GM13977 (cell line): ENCODE data around the gene SHCBP1L.

ENCODE experiments used
- DNase-seq: peaks from one replicate; pipeline ENCODE4 v3.0.0; 2012; ENCODE audit warnings: low spot score
- in situ Hi-C: fragments of 300-500 bp; cut with MboI; formaldehyde crosslinking; loops from one replicate; pipeline ENCODE4 v1.12.0; 2022; ENCODE audit warnings: low sequenced_read_pairs, low pct_unique_long_range_greater_than_20kb, mixed read lengths, inconsistent platforms; ENCODE audit not compliant: unreplicated experiment
- TF ChIP-seq, protein P1 (sequence below): IDR thresholded peaks from 2 replicates; pipeline ENCODE4 v1.5.1; 2012; ENCODE audit warnings: mild to moderate bottlenecking, control low read depth; ENCODE audit not compliant: insufficient read depth; ENCODE audit errors: extremely low read depth, missing control alignments

SHCBP1L gene

DNA sequence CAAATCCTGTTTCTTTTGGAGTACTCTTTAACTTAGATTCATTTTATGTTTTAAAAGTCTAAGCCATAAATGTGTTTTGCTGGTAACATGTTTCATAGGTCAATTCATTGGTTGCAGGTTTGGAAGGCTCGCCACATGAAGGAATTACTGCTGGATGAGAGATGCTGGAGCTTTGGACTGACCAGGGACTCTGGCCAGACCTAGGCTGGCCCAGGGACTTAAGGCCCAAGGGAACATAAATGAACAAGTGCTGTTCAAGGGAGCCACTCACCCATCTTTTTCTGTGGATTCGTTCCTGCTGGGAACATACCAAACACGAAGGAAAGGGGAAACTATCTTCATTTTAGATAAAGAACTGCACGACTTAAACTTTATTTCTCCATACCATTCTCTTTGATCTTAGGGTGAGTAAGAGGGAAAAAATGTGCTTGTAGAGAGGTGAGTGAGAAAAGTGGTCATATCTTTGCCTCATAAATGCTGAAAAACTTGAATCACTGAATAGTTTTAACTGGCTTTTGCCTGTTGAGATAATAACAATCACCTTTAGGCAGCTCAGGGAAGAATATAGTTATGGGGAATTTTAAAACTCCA lies 15.3 kb upstream of the SHCBP1L start:
- in situ Hi-C loops, result loop anchor here (25.0 kb wide), 1 partner anchor 244 kb away; no protein-coding TSS in a partner anchor
- TF ChIP-seq, protein P1, sequence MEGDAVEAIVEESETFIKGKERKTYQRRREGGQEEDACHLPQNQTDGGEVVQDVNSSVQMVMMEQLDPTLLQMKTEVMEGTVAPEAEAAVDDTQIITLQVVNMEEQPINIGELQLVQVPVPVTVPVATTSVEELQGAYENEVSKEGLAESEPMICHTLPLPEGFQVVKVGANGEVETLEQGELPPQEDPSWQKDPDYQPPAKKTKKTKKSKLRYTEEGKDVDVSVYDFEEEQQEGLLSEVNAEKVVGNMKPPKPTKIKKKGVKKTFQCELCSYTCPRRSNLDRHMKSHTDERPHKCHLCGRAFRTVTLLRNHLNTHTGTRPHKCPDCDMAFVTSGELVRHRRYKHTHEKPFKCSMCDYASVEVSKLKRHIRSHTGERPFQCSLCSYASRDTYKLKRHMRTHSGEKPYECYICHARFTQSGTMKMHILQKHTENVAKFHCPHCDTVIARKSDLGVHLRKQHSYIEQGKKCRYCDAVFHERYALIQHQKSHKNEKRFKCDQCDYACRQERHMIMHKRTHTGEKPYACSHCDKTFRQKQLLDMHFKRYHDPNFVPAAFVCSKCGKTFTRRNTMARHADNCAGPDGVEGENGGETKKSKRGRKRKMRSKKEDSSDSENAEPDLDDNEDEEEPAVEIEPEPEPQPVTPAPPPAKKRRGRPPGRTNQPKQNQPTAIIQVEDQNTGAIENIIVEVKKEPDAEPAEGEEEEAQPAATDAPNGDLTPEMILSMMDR, result no peak
- DNase-seq, result no peak

DNA sequence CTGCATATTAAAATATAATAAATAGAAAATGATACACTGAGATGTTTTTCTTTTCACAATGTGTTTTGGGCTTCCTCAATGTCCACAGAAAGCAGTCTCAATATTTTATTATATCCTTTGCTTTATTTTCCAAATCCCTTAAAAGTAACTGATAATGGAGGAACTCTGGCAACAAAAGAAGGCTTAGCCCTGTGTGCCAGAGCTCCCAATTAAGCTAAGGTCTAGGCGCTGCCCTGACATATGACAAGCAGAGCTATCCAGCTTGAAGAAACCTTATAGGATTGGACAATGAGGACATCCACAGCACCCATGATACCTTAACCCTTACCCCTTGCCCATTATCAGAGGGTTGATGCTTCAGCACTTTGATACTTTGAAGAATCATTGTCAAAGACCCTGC lies 12.9 kb upstream of the SHCBP1L start:
- TF ChIP-seq, protein P1, result no peak
- in situ Hi-C loops, result loop anchor here (25.0 kb wide), 1 partner anchor 246 kb away; no protein-coding TSS in a partner anchor
- DNase-seq, result no peak

DNA sequence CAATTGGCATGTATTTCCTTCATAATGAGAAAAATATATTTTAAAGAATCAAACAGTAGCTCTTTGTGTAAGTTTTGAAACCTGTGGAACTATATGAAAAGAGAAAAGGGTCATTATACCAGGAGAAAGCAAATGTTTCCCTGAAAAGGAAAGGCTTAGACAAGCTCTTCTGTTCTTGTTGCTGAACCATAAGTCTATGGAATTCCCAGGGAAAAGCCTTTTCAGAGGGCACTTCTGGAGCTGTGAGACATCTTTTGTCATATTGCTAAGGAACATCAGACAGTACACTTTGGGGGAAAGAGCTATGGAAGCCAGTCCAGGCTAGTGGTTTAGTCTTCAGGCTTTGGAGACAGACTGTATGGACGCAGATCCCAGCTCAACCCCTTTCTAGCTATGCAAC lies 12.1 kb upstream of the SHCBP1L start:
- in situ Hi-C loops, result loop anchor here (25.0 kb wide), 1 partner anchor 247 kb away; no protein-coding TSS in a partner anchor
- no peak for DNase-seq
- TF ChIP-seq, protein P1, result no peak

DNA sequence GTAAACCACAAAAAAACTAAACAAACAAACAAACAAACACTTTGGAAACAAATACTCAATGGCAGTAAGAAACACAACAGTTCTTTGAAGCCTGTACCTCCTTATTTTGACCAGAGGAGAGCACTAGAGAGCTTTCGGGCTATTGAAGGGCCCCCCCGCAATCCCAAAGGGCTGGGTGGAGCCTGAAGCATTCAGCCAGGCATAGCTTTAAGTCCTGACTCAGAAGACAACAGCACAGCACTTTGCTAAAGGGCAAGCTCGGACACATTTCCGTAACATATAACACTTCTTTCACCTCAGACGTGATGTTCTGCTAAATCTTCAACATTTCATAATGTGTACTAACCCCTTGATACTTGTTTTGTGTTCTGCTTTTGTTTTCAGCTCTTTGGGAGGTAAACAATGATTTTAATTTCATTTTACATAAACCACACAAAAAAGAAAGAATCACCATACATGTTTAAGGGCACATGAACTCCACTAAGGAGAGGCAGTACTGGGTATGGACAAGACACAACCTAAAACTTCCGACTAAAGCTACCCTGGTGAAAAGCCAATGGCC lies 9.7 kb upstream of the SHCBP1L start:
- DNase-seq, result peak; percentile 87
- TF ChIP-seq, protein P1, result peak; percentile 75
- in situ Hi-C loops, result loop anchor here (25.0 kb wide), 1 partner anchor 250 kb away; no protein-coding TSS in a partner anchor

DNA sequence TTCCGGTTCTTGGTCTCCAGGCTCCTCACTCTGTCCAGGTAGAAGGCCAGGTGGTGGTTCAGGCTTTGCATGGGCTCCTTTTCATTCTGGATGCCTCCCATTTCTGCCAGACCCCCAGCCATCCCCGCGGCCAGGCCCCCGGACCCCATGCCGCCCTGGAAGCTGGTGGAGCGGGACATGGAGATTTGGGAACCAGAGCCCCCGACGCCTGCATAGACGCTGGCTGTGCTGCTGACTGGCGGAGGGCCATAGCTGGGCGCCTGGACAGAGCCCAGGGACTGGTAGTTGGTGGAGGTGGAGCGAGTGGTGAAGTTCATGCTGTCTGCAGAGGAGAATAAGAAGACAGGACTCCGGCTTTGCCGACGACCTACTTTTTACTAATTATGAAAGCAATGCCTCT lies 7.1 kb upstream of the SHCBP1L start:
- in situ Hi-C loops, result loop anchor here (25.0 kb wide), 1 partner anchor 252 kb away; no protein-coding TSS in a partner anchor
- TF ChIP-seq, protein P1, result no peak
- no peak for DNase-seq

DNA sequence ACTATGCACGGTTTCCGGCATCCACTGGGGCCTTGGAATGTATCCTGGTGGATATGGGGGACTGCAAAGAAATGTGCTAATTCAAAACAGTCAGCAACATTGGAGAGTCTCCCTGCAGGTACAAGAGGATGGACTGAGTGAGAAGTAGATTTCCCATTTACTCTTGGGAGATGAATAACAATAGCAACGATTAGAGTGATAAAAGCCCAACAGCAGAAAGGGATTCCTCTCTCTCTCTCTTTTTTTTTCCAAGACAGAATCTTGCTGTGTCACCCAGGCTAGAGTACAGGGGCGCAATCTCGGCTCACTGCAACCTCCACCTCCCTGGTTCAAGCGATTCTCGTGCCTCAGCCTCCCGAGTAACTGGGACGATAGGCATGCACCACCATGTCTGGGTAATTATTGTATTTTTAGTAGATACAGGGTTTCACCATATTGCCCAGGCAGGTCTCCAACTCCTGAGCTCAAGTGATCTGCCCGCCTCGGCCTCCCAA lies 5.0 kb upstream of the SHCBP1L start:
- TF ChIP-seq, protein P1, result no peak
- in situ Hi-C loops, result loop anchor here (25.0 kb wide), 1 partner anchor 254 kb away; no protein-coding TSS in a partner anchor
- no peak for DNase-seq
